SHP77 (cell line): ENCODE data around the gene UNC5C.

ENCODE experiments used
- DNase-seq, 2 experiments: peaks; one replicate each; lab custom pipeline; 2025; lab: John Stamatoyannopoulos, UW

UNC5C gene

GRCh38 chr4:95267081-95267480, 281.7 kb downstream of the UNC5C start:
- no peak for DNase-seq

- DNase-seq = no peak
Observed at GRCh38 chr4:95265814-95266740, 282.7 kb downstream of the UNC5C start.

- DNase-seq = no peak
Observed at GRCh38 chr4:95264843-95265242, 283.9 kb downstream of the UNC5C start.

GRCh38 chr4:95263960-95264359, 284.8 kb downstream of the UNC5C start:
- DNase-seq = no peak

- DNase-seq = no peak
Observed at GRCh38 chr4:95263391-95263790, 285.4 kb downstream of the UNC5C start.

- no peak for DNase-seq
Observed at GRCh38 chr4:95256108-95256835, 292.5 kb downstream of the UNC5C start.

GRCh38 chr4:95255396-95256107, 293.2 kb downstream of the UNC5C start:
- DNase-seq = no peak

- DNase-seq = no peak
Observed at GRCh38 chr4:95251568-95251967, 297.2 kb downstream of the UNC5C start.

- DNase-seq = no peak
Observed at GRCh38 chr4:95250544-95251137, 298.1 kb downstream of the UNC5C start.

- DNase-seq = no peak
Observed at GRCh38 chr4:95249426-95250021, 299.2 kb downstream of the UNC5C start.

GRCh38 chr4:95248720-95249425, 299.9 kb downstream of the UNC5C start:
- DNase-seq = no peak

GRCh38 chr4:95243892-95244291, 304.9 kb downstream of the UNC5C start:
- DNase-seq = no peak

- DNase-seq = no peak
Observed at GRCh38 chr4:95238554-95238953, 310.2 kb downstream of the UNC5C start.

GRCh38 chr4:95232358-95233156, 316.2 kb downstream of the UNC5C start:
- DNase-seq = no peak

GRCh38 chr4:95231681-95232080, 317.1 kb downstream of the UNC5C start:
- no peak for DNase-seq

- no peak for DNase-seq
Observed at GRCh38 chr4:95225849-95226248, 322.9 kb downstream of the UNC5C start.

- DNase-seq = no peak
Observed at GRCh38 chr4:95224402-95224801, 324.4 kb downstream of the UNC5C start.

GRCh38 chr4:95220205-95221175, 328.3 kb downstream of the UNC5C start:
- no peak for DNase-seq

GRCh38 chr4:95219109-95219508, 329.7 kb downstream of the UNC5C start:
- no peak for DNase-seq
